ENCODE data around the gene PEX11A. TPM values are rescaled to one million over a fixed set of nuclear protein-coding genes. Genes with fewer than 3 reads are reported as not detected.

The PEX11A gene
- total and polyA plus RNA-seq, 8 donors = 2.3 to 11.2 (median 6.8) TPM; not detected in 1

DNA sequence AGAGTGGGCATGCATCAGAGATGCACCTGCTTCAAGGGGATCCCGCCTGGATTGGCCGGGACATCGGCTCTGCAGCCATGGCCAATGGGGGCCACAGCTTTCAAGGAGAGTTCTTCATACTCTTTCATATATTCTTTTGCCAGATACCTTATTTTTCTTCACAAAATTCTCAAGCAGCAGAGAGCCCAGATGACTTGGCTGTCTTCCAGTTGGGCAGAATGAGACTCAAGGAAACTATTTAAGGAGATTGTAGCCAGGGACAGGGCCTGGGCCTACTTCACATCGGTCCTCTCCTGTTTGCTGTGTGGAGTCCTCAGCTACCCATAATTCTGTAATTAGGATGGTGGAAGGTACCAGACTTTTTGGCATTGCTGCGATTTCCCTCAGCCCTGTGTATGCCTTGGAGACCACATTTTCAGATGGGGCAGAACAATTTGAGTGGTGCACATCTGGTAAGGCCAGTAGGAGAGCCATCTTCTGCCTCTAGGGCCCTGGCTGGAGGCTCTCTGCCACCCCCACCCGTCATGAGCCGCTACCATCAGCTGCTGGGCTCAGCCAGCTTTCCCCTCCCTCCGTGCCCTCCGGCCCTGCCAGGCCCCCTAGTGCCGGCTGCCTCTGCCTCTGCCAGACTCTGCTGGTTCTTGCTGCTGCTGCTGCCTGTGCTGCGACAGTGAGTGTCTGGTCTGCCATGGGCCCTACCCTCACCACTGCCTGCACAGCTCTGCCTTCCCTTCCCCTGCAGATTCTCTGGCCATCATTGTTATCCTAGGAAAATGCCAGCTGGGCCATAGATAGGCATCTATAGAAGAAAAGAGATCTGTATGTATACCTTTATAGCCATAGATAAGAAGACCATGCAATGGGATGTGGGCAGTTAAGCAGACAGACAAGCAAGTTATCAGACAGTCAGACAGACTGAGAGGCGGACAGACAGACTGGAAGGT lies 18.1 kb downstream of the PEX11A start:
- intact Hi-C loops (cut with DNase I; ENCODE audit: low total_unique reads) = no loop called here
- no peaks in the 10 kb centered on the region for H3K9me3 ChIP-seq
- no peaks in the 10 kb centered on the region for H3K27me3 ChIP-seq
- no peak overlapping the region for H3K27ac ChIP-seq
- no peak overlapping the region for H3K4me3 ChIP-seq
- no peaks in the 10 kb centered on the region for H3K36me3 ChIP-seq
- TF ChIP-seq CTCF (IDR thresholded peaks at IDR 0.05) = no peak
- TF ChIP-seq EP300 (IDR thresholded peaks at IDR 0.05) = no peak
- no peak for TF ChIP-seq POLR2AphosphoS5 (IDR thresholded peaks at IDR 0.05)
- WGBS, 5 donors = 83 to 94% (median 91%) methylated on average over 11 to 12 of the region's 12 CpGs
- H3K4me1 ChIP-seq = peaks cover 0 to 9% (median 0%) of the 10 kb centered on the region in 4 donors
- DNase-seq = no peak

DNA sequence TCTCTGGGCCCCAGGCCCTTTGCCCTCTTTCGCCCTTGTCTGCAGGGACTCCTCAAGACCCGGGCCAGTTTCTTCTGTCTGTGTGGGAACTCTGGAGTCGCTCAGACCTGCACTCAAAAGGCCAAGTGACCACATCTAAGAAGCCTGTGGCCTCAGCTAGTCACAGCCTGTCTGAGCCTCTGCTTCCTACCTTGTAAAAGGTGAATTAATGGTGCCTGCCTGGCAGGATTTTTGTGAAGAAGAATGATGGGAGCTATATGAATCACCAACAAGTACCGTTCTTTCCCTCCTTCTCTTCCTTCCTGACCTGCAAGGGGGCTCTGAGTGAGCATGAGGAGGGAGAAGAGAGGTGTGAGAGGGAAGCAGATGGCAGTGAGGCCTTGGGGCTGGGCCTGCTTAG lies 18.9 kb downstream of the PEX11A start:
- no peak for DNase-seq
- H3K27ac ChIP-seq = no peak overlapping the region
- H3K4me3 ChIP-seq = no peak overlapping the region
- intact Hi-C loops (cut with DNase I; ENCODE audit: low total_unique reads) = no loop called here
- no peak for TF ChIP-seq POLR2A (IDR thresholded peaks at IDR 0.05)
- TF ChIP-seq CTCF (IDR thresholded peaks at IDR 0.05) = no peak
- TF ChIP-seq EP300 (IDR thresholded peaks at IDR 0.05) = no peak
- no peak for TF ChIP-seq POLR2AphosphoS5 (IDR thresholded peaks at IDR 0.05)
- no peaks in the 10 kb centered on the region for H3K27me3 ChIP-seq
- H3K9me3 ChIP-seq = no peaks in the 10 kb centered on the region
- WGBS, 5 donors = 55 to 87% (median 62%) methylated on average over 3 to 4 of the region's 4 CpGs
- H3K4me1 ChIP-seq = peaks cover 0 to 9% (median 0%) of the 10 kb centered on the region in 4 donors
- H3K36me3 ChIP-seq = no peaks in the 10 kb centered on the region

- H3K9me3 ChIP-seq = no peaks in the 10 kb centered on the region
- H3K36me3 ChIP-seq = no peaks in the 10 kb centered on the region
- H3K4me3 ChIP-seq = no peak overlapping the region
- TF ChIP-seq EP300 (IDR thresholded peaks at IDR 0.05) (no peak), POLR2AphosphoS5 (IDR thresholded peaks at IDR 0.05) (no peak), POLR2A (IDR thresholded peaks at IDR 0.05) (no peak), CTCF (IDR thresholded peaks at IDR 0.05) (no peak)
- intact Hi-C loops (cut with DNase I; ENCODE audit: low total_unique reads) = no loop called here
- H3K27me3 ChIP-seq = peaks cover 0 to 4% (median 0%) of the 10 kb centered on the region in 3 donors
- no peak for DNase-seq
- 81 to 91% (median 87%) methylated on average over 6 to 12 of the region's 12 CpGs for WGBS, 5 donors
- H3K27ac ChIP-seq = no peak overlapping the region
- peaks cover 0 to 9% (median 3%) of the 10 kb centered on the region in 4 donors for H3K4me1 ChIP-seq
Observed at GRCh38 chr15:89670971-89671560, 19.5 kb downstream of the PEX11A start.

DNA sequence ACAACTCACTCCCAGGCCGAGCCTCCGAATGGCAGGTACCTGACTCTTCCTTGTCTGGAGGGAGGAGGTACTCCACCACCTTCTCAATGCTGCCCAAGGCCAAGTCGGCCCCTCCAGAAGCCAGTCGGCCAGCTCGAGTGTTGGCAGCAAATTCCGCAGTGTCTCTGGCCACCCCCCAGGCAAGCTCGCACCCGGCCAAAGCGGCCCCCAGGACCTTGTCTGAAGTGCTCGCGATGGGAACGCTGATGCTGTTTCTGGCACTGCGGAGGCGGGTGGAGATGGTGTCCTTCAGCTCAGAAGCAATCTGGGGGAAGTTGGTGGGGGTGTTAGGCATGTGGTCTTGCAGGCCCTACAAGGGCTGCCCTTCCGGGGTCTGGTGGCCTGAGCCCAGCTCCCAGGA lies 20.6 kb downstream of the PEX11A start:
- no peak for DNase-seq
- Histone ChIP-seq H3K27me3 (peaks cover 0 to 9% (median 0%) of the 10 kb centered on the region in 3 donors), H3K4me1 (peaks cover 6 to 18% (median 11%) of the 10 kb centered on the region in 4 donors), H3K36me3 (no peaks in the 10 kb centered on the region), H3K4me3 (no peak overlapping the region), H3K9me3 (no peaks in the 10 kb centered on the region), H3K27ac (no peak overlapping the region)
- WGBS, 5 donors = 92 to 95% (median 94%) methylated on average over 12 to 15 of the region's 15 CpGs
- intact Hi-C loops (cut with DNase I; ENCODE audit: low total_unique reads) = no loop called here
- TF ChIP-seq EP300 (IDR thresholded peaks at IDR 0.05) = no peak
- TF ChIP-seq POLR2AphosphoS5 (IDR thresholded peaks at IDR 0.05) = no peak
- no peak for TF ChIP-seq POLR2A (IDR thresholded peaks at IDR 0.05)
- TF ChIP-seq CTCF (IDR thresholded peaks at IDR 0.05) = no peak
